ENCODE data around the gene RETREG3. TPM values are rescaled to one million over a fixed set of nuclear protein-coding genes. Genes with fewer than 3 reads are reported as not detected.
A peak's percentile ranks its signal among the peaks of the same experiment; 100 is the strongest.

The RETREG3 gene
- total and polyA plus RNA-seq, 9 of the 15 experiments (the other 6 are each of a cell fraction or from before 2014, with no cell fraction given), result 4.1 to 39.0 (median 16.9) TPM

- peak; percentile 89 for ATAC-seq
- intact Hi-C loops (cut with micrococcal nuclease) (no loop called here), in situ Hi-C loops (cut with MboI) (no loop called here)
- no peaks in the 10 kb centered on the region; the same call in 1 of the 2 replicates for H4K20me1 ChIP-seq (replicated peaks; ENCODE audit: control insufficient read depth, insufficient read depth, low read length)
- POLR2A ChIA-PET, result interaction anchor here (0.5 to 2.7 kb wide), 12 partner anchors 9 to 605 kb away, joined by 3 to 15 read pairs (median 4); partner anchors contain the start of gene ODAD4
- H3K9ac ChIP-seq (ENCODE audit: insufficient read depth in 1 of 2, low read depth in 2 of 2, low read length in 2 of 2), result peak within 1 kb of the TSS; percentile 70 to 97
- peak within 1 kb of the TSS; percentile 87 for H2AFZ ChIP-seq (ENCODE audit: low read depth, low read length)
- H3K4me1 ChIP-seq (replicated peaks in 1 of 2; ENCODE audit: control insufficient read depth in 2 of 2, insufficient read depth in 2 of 2, low read length in 2 of 2), result peaks cover 23 to 59% of the 10 kb centered on the region in 2 experiments
- BruUV-seq (replicated peaks), result no TSS peak
- peak within 1 kb of the TSS; percentile 80 for H3K27ac ChIP-seq (ENCODE audit: extremely low read depth, low read depth, low read length)
- peaks cover 17% of the 10 kb centered on the region for H3K79me2 ChIP-seq (ENCODE audit: control insufficient read depth, insufficient read depth, low read length)
- no peaks in the 10 kb centered on the region for H3K27me3 ChIP-seq (ENCODE audit: control insufficient read depth in 2 of 2, insufficient read depth in 2 of 2, low read length in 2 of 2)
- H3K9me3 ChIP-seq (replicated peaks; ENCODE audit: control insufficient read depth, insufficient read depth, low read depth, low read length), result no peaks in the 10 kb centered on the region
- DNase-seq (ENCODE audit: extremely low read depth in 1 of 4, low spot score in 3 of 4), result peak; percentile 97 to 100 (median 99)
- H3K4me2 ChIP-seq (ENCODE audit: insufficient read depth, low read length), result peak within 1 kb of the TSS; percentile 92
- WGBS (ENCODE audit: insufficient coverage, low coverage, missing lambda C conversion rate), result 0% methylated on average over 20 of the region's 40 CpGs
- CTCF ChIA-PET (ENCODE audit: low intra/inter-chr PET ratio), result interaction anchor here (0.7 to 1.3 kb wide), 2 partner anchors 19 to 31 kb away, joined by 3 to 6 read pairs; partner anchors contain the start of gene MLX
- peaks cover 19% of the 10 kb centered on the region; the same call in 2 of the 3 replicates for H3K36me3 ChIP-seq (ENCODE audit: control insufficient read depth, insufficient read depth, low read length)
- no peaks in the 10 kb centered on the region for H3K9me1 ChIP-seq (ENCODE audit: control insufficient read depth, insufficient read depth, low read length)
- FAIRE-seq, result peak; percentile 84
- peak within 1 kb of the TSS; percentile 64 for H3K4me3 ChIP-seq
- TF ChIP-seq RAD51 (IDR thresholded peaks at IDR 0.05; ENCODE audit: borderline replicate concordance, low read depth) (peak; percentile 93), NEUROD1 (IDR thresholded peaks at IDR 0.05; ENCODE audit: borderline replicate concordance, low read depth, low read length, partially characterized antibody) (peak; percentile 48), ATF1 (CRISPR knock-in tag; IDR thresholded peaks at IDR 0.05) (no peak), ATF1 (tag; IDR thresholded peaks at IDR 0.05) (0 out of 2 replicates have a peak, but pooled peaks have one; percentile 2), ETV1 (tag; conservative IDR thresholded peaks at IDR 0.05; ENCODE audit: low read depth) (peak; percentile 70), SLC30A9 (CRISPR knock-in tag; IDR thresholded peaks at IDR 0.05) (no peak), PBX2 (CRISPR knock-in tag; IDR thresholded peaks at IDR 0.05; ENCODE audit: low read depth) (no peak), PBX2 (tag; conservative IDR thresholded peaks at IDR 0.05; ENCODE audit: low read depth) (no peak), THAP12 (CRISPR knock-in tag; IDR thresholded peaks at IDR 0.05) (peak; percentile 39)
- TF ChIP-seq, protein P1, sequence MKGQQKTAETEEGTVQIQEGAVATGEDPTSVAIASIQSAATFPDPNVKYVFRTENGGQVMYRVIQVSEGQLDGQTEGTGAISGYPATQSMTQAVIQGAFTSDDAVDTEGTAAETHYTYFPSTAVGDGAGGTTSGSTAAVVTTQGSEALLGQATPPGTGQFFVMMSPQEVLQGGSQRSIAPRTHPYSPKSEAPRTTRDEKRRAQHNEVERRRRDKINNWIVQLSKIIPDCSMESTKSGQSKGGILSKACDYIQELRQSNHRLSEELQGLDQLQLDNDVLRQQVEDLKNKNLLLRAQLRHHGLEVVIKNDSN (CRISPR knock-in tag; IDR thresholded peaks at IDR 0.05), result peak; percentile 95
- TF ChIP-seq, protein P2, sequence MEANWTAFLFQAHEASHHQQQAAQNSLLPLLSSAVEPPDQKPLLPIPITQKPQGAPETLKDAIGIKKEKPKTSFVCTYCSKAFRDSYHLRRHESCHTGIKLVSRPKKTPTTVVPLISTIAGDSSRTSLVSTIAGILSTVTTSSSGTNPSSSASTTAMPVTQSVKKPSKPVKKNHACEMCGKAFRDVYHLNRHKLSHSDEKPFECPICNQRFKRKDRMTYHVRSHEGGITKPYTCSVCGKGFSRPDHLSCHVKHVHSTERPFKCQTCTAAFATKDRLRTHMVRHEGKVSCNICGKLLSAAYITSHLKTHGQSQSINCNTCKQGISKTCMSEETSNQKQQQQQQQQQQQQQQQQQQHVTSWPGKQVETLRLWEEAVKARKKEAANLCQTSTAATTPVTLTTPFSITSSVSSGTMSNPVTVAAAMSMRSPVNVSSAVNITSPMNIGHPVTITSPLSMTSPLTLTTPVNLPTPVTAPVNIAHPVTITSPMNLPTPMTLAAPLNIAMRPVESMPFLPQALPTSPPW (CRISPR knock-in tag; IDR thresholded peaks at IDR 0.05), result peak; percentile 56
- TF ChIP-seq, protein P3, sequence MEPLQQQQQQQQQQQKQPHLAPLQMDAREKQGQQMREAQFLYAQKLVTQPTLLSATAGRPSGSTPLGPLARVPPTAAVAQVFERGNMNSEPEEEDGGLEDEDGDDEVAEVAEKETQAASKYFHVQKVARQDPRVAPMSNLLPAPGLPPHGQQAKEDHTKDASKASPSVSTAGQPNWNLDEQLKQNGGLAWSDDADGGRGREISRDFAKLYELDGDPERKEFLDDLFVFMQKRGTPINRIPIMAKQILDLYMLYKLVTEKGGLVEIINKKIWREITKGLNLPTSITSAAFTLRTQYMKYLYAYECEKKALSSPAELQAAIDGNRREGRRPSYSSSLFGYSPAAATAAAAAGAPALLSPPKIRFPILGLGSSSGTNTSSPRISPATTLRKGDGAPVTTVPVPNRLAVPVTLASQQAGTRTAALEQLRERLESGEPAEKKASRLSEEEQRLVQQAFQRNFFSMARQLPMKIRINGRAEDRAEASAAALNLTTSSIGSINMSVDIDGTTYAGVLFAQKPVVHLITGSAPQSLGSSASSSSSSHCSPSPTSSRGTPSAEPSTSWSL (CRISPR knock-in tag; IDR thresholded peaks at IDR 0.05; ENCODE audit: borderline replicate concordance), result no peak
- TF ChIP-seq, protein P4, sequence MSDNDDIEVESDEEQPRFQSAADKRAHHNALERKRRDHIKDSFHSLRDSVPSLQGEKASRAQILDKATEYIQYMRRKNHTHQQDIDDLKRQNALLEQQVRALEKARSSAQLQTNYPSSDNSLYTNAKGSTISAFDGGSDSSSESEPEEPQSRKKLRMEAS (CRISPR knock-in tag; IDR thresholded peaks at IDR 0.05), result peak; percentile 84
Measured at GRCh38 chr17:42536048-42536371, 73.2 kb downstream of the RETREG3 start, which contains the start of gene NAGLU. Gene NAGLU (plus strand): TSS chr17:42536241. CDS start chr17:42536273, 32 bp downstream.
